Prostate gland (tissue), 2 donors: ENCODE data around the gene CYTH1.

ENCODE experiments used
- POLR2A ChIP-seq: fragments of 450-650 bp; IDR thresholded peaks from one replicate; pipeline ENCODE4 v1.6.1; 2016; ENCODE audit warnings: antibody characterized with exemption, mild to moderate bottlenecking
- TF ChIP-seq, protein P1 (sequence below), 4 experiments: fragments of 200-600 bp in 2 of 4; fragments of 450-650 bp in 2 of 4; sonication (generic) in 2 of 4; IDR thresholded peaks; 1 replicate in 3 of 4; 2 replicates in 1 of 4; pipeline ENCODE4 v1.5.1; 2016 to 2019; ENCODE audit warnings: antibody characterized with exemption in 4 of 4, mild to moderate bottlenecking in 2 of 4, moderate library complexity in 2 of 4

DNA sequence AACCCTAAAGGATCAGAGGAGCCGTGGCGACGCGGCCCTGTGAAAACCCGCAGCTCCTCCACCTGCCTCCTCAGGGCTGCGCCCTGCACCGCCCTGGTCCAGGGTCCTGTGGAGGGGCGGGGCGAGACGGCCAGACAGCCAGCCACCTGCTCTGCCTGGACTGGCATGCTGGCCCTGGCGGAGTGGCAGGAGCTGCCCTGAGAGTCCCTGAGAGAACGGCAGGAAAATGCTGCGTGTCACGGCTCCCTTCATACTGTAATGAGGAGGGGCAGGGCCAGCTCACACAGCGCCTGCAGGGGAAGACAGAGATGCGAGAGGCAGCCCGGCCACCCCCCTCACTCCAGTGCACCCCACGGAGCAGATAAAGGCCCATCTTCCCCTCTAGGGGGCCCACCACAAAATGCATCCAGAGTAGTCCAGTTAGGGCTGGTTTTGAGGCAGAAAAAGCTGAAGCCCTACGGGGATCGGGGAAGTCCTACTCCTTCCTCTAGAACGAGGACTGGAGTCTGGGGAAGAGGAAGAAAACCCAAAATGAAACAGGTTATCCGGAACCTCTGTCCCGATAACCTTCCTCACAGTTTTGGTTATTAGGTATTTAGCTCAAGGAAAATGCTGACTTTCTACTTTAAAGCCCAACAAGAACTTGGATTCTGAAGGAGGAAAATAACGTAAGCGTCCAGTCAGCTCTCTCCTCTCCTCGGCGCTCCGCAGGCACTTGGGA is 107.3 kb downstream of the CYTH1 start:
- TF ChIP-seq, protein P1, sequence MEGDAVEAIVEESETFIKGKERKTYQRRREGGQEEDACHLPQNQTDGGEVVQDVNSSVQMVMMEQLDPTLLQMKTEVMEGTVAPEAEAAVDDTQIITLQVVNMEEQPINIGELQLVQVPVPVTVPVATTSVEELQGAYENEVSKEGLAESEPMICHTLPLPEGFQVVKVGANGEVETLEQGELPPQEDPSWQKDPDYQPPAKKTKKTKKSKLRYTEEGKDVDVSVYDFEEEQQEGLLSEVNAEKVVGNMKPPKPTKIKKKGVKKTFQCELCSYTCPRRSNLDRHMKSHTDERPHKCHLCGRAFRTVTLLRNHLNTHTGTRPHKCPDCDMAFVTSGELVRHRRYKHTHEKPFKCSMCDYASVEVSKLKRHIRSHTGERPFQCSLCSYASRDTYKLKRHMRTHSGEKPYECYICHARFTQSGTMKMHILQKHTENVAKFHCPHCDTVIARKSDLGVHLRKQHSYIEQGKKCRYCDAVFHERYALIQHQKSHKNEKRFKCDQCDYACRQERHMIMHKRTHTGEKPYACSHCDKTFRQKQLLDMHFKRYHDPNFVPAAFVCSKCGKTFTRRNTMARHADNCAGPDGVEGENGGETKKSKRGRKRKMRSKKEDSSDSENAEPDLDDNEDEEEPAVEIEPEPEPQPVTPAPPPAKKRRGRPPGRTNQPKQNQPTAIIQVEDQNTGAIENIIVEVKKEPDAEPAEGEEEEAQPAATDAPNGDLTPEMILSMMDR (IDR thresholded peaks at IDR 0.05), result no peak
- TF ChIP-seq POLR2A, result no peak
